HT-29 (cell line): ENCODE data around the gene ATXN7. TPM values are rescaled to one million over a fixed set of nuclear protein-coding genes. Genes with fewer than 3 reads are reported as not detected.

Experiments
- DNase-seq: peaks from one replicate; pipeline ENCODE4 v3.0.0-alpha.2; 2015; ENCODE audit warnings: low spot score
- total RNA-seq: library from RNA; depleted of rRNA; stranded (reverse); fragments of >200 nt; shearing (Covaris generic); gene quantifications from 2 replicates; pipeline ENCODE4 v1.2.3, GENCODE V29; 2014; rRNA removed

Gene ATXN7
- 3.0 and 6.3 TPM in 2 replicates for total RNA-seq

- DNase-seq, result peak; percentile 34
Observed at GRCh38 chr3:63863150-63864007, at the start of gene ATXN7, which contains the start of gene THOC7. Gene ATXN7 (plus strand): TSS chr3:63863867. CDS start chr3:63912599, 48,732 bp downstream. Gene THOC7 (minus strand): TSS chr3:63863805. CDS start chr3:63863790, 15 bp downstream.

- no peak for DNase-seq
Observed at GRCh38 chr3:63814237-63814636, 49.4 kb upstream of the ATXN7 start.

- DNase-seq, result peak; percentile 4
Observed at GRCh38 chr3:63817225-63817624, 46.4 kb upstream of the ATXN7 start.

GRCh38 chr3:63818282-63819150 is 45.2 kb upstream of the ATXN7 start:
- DNase-seq, result peak; percentile 72

DNA sequence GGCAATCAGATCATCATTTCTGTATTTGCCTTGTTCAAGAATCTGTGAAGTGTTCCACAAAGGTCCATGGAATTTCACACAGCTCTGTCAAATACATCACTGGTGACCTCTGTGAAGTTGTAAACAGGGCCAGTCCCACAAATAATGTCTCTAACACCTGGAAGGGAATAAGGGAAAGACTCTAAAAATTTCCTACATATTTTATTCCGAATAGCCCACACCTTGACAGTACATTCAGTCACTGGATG is 44.6 kb upstream of the ATXN7 start, which contains the start of gene C3orf49:
TSS of gene C3orf49 (plus strand) at position 149 of the 248 bp plus-strand sequence. CDS start 173 bp downstream, outside the sequence.
- DNase-seq, result no peak

DNA sequence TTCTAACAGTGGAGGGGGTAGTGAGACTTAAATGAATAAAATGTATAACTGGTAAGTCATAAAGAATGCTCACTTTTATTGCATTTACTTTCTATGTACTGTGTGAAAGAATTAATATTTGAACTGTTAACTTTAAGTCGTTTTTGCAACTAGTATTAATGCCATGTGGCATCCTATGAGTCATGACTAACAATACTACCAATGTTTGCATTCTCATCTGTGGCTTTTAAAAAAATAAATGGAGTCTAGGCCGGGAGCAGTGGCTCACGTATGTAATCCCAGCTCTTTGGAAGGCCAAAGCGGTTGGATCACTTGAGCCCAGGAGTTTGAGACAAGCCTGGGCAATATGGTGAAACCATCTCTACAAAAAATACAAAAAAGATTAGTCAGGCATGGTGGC is 39.4 kb upstream of the ATXN7 start:
- no peak for DNase-seq

DNA sequence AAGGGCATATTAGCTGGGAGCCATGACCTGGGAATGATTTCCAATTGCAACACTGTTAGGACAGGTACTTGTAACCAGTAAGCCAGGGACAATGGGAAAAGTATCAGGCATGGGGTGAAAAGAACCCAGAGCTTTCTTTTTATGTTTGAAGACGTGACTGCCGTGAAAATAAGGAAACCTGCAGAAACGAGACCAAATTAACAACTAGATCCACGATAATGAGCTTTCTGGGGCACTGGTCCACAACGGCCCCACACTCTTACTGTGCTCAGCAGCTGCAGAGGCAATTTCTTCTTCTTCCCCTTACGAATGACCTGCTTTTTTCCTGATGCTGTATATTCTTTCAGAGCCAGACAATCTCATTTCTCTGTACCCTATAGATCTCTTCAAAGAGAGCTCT is 33.1 kb upstream of the ATXN7 start:
- no peak for DNase-seq

DNA sequence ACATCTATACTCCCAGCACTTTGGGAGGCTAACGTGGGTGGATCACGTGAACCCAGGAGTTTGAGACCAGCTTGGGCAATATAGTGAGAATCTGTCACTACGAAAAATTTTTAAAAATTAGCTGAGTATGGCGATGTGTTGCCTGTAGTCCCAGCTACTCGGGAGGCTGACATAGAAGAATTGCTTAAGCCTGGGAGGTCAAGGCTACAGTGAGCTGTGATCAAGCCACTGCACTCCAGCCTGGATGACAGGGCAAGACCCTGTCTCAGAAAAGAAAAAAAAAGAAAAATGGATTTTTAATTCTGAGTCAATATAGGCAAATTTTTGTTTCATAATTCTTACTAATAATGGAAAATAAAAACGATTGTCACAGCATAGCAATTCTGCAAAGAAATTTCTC is 31.3 kb upstream of the ATXN7 start:
- no peak for DNase-seq

GRCh38 chr3:63841704-63842103 is 22.0 kb upstream of the ATXN7 start:
- no peak for DNase-seq

GRCh38 chr3:63842127-63842526 is 21.5 kb upstream of the ATXN7 start:
- no peak for DNase-seq

GRCh38 chr3:63845215-63845614 is 18.5 kb upstream of the ATXN7 start:
- DNase-seq, result no peak

DNA sequence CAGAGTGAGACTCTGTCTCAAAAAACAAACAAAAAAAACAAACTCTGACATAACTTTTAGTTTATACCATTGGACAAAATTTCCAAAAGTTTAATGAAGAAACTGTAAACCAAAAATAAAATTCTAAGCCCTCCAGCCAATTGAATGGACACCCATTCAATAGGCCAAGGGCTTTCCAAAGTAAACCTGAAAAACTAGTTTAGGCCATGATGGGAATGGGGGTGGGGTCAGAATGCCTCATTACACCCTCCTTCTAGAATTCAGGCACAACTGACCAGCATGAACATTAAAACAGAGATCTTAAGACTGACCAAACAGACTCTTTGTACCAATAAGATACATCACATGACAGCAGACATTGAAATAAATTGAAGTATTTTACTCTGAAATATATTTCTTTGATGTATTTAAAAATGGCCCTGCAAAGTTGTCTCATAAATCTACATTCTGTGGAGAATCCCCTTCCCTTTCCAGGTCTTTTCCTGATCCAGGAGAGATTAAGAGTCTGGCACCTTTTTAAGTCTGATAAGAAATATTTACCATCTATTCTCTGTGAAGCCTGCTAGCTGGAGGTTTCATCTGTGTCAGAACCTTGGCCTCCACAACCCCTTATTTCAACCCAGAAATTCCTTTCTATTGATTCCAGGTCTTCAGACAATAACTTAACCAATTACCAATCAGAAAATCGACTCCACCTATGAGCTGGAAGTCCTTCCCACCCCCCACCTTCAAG is 15.8 kb upstream of the ATXN7 start:
- DNase-seq, result peak; percentile 33

GRCh38 chr3:63849175-63849574 is 14.5 kb upstream of the ATXN7 start:
- no peak for DNase-seq

GRCh38 chr3:63851287-63851686 is 12.4 kb upstream of the ATXN7 start:
- DNase-seq, result no peak

- no peak for DNase-seq
Observed at GRCh38 chr3:63853106-63853505, 10.6 kb upstream of the ATXN7 start.

DNA sequence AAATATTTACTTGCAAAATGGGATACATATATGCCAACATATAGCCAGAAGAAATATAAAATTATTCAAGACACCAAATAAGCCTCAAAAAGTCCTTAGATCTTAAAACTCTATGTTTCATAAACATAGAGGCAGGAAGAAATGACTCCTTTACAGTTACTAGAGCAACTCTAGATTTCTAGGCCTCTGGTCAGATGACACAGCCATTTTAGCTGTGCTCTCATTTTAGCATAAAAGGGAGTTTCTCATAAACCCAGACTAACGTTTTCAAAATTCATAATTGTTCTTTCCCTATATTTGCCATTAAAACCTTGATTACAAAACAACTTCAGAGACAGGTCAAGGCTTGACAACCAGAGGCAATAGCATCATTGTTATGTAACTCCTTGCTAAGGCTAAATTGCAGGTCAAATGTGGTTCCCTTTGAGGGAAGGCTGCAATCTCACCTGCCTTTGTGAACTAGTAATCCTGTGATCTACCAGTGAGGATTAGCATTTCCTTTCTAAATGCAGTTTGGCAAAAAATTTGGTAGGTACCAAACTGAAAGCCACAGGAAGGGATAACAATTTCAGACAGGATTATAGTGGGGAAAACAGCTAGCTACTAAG is 8.2 kb upstream of the ATXN7 start:
- DNase-seq, result no peak

- DNase-seq, result no peak
Observed at GRCh38 chr3:63857311-63857710, 6.4 kb upstream of the ATXN7 start.

GRCh38 chr3:63860776-63861175 is 2.9 kb upstream of the ATXN7 start:
- DNase-seq, result no peak

DNA sequence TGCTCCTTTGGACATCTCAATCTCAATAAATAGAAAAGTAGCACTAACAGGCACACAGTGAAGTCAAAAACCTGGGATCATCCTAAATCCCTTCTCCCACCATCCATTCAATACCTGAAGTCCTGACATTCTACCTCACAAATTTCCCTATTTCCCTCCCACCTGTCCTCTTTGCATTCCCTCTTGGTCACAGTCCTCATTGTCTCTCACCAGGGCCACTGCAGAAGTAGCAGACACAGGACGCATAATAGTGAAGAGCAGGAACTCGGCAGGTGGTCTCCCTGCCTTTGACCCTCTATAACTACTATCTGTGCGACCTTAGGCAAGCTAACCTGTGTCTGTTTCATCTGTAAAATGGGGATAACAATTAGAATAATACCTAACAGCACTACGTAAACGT is 2.4 kb upstream of the ATXN7 start:
- DNase-seq, result no peak

GRCh38 chr3:63862804-63863149 is 890 bp upstream of the ATXN7 start:
- DNase-seq, result no peak
